Aorta (tissue), 5 donors: Measurements from ENCODE around the gene GALNT9. TPM values are rescaled to one million over a fixed set of nuclear protein-coding genes. Genes with fewer than 3 reads are reported as not detected.

Experiments used
- ATAC-seq: fragments of 200-7000 bp; cut with Tn5 transposase; one replicate; pipeline ENCODE4 v1.9.1; 2022; ENCODE audit warnings: moderate library complexity; ENCODE audit not compliant: low FRiP score
- DNase-seq, 2 donors: peaks; one replicate each; pipeline ENCODE4 v3.0.0-alpha.2; 2020
- H3K27ac ChIP-seq, 2 donors: one replicate each; pipeline ENCODE4 v1.5.1; 2013; ENCODE audit warnings: low read length in 2 of 2, mild to moderate bottlenecking in 2 of 2, moderate library complexity in 2 of 2, control low read depth in 1 of 2, inconsistent platforms in 1 of 2, low read depth in 1 of 2
- H3K27me3 ChIP-seq, 2 donors: one replicate each; pipeline ENCODE4 v1.6.1; 2013; ENCODE audit warnings: control low read depth in 1 of 2, low read length in 1 of 2, mild to moderate bottlenecking in 1 of 2, moderate library complexity in 1 of 2; ENCODE audit not compliant: insufficient read depth in 2 of 2, control insufficient read depth in 1 of 2
- H3K36me3 ChIP-seq, 2 donors: one replicate each; pipeline ENCODE4 v1.6.1; 2013; ENCODE audit warnings: control low read depth in 1 of 2, low read length in 1 of 2, mild to moderate bottlenecking in 1 of 2; ENCODE audit not compliant: insufficient read depth in 2 of 2, control insufficient read depth in 1 of 2
- H3K4me1 ChIP-seq, 2 donors: one replicate each; pipeline ENCODE4 v1.6.1; 2013; ENCODE audit warnings: low read length in 2 of 2, control low read depth in 1 of 2, mild to moderate bottlenecking in 1 of 2, moderate library complexity in 1 of 2; ENCODE audit not compliant: insufficient read depth in 2 of 2, control insufficient read depth in 1 of 2
- H3K4me3 ChIP-seq, 2 donors: one replicate each; pipeline ENCODE4 v1.5.1; 2013; ENCODE audit warnings: low read length in 2 of 2, control low read depth in 1 of 2, mild to moderate bottlenecking in 1 of 2
- H3K9me3 ChIP-seq: one replicate; pipeline ENCODE4 v1.6.1; 2013; ENCODE audit warnings: mild to moderate bottlenecking, low read length; ENCODE audit not compliant: control insufficient read depth
- WGBS, 2 donors: extraction: QIAGEN DNeasy Blood & Tissue Kit; methylation state at CpG; one replicate each; pipeline ENCODE4 v1.1.7; 2013; 5-methylcytosine and 5-hydroxymethylcytosine counted together
- intact Hi-C, 2 donors: fragments of 100-400 bp; cut with DNase I; formaldehyde crosslinking; loops; one replicate each; pipeline versions ENCODE4 v1.14.2 to v1.15.0; 2022
- polyA plus RNA-seq, 2 donors: library from polyadenylated mRNA; stranded (reverse); fragments of 200-250 nt; gene quantifications; one replicate each; pipeline ENCODE4 v1.2.3, GENCODE V29; 2013
- total RNA-seq, 2 donors: library from RNA; stranded (reverse); fragmentation: NEBNext Ultra II Directional; extraction: Animal tissue kit (Norgen Biotek cat#: 25700); gene quantifications; one replicate each; pipeline ENCODE4 v1.2.1, GENCODE V29; 2021
- donor health status: healthy with polysubstance abuse.
- donor health status: Bipolar disorder and iron deficiency.
- donor health status: DM: no; HTN: no; CAD: no.
- donor health status: DM: no; HTN: no; CAD: no.
- donor health status: DM: yes; HTN: yes; CAD: no.

Gene GALNT9
- total and polyA plus RNA-seq, 4 donors = 0.62 to 0.84 TPM; not detected in 2

DNA sequence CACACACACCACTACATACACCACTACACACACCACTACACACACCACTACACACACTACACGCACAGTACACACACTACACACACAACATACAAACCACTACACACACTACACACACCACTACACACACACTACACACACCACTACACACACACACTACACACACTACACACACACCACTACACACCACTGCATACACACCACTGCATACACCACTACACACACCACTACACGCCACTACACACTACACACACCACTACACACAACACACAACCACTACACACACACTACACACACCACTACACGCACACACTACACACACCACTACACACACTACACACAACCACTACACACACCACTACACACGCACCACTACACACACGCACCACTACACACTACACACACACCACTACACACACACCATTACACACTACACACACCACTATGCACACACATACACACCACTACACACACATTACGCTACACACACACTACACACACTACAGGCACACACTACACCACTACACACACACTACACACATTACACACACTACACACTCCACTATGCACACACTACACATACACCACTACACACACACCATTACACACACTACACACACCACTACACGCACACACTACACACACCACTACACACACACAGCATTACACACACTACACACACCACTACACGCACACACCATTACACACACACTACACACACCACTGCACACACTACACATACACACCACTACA lies 172.6 kb downstream of the GALNT9 start:
- no peaks in the 10 kb centered on the region for H3K27me3 ChIP-seq
- H3K4me1 ChIP-seq = no peaks in the 10 kb centered on the region
- H3K36me3 ChIP-seq = peaks cover 0 to 2% of the 10 kb centered on the region in 2 donors
- no peak overlapping the region for H3K4me3 ChIP-seq
- ATAC-seq (no peak), DNase-seq (no peak)
- H3K27ac ChIP-seq = no peak overlapping the region
- WGBS, 2 donors = 86 to 88% methylated on average over 8 of the region's 8 CpGs
- intact Hi-C loops = loop anchor here in 1 of 2 donors (5.0 kb wide), 1 partner anchor 456 kb away; the partner anchor contains the start of gene LRCOL1
- H3K9me3 ChIP-seq = no peaks in the 10 kb centered on the region

DNA sequence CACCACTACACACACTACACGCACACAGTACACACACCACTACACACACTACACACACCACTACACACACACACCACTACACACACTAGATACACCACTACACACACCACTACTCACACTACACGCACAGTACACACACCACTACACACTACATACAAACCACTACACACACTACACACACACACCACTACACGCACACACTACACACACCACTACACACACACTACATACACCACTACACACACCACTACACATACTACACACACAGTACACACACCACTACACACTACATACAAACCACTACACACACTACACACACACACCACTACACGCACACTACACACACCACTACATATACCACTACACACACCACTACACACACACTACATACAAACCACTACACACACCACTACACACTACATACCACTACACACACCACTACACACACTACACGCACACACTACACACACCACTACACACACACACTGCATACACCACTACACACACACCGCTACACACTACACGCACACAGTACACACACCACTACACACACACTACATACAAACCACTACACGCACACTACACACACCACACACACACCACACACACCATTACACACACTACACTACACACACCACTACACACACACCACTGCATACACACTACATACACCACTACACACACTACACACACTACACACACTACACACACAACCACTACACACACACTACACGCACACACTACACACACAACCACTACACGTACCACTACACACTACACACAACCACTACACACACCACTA lies 173.4 kb downstream of the GALNT9 start:
- Histone ChIP-seq H3K4me3 (no peak overlapping the region), H3K9me3 (no peaks in the 10 kb centered on the region), H3K4me1 (no peaks in the 10 kb centered on the region), H3K27ac (no peak overlapping the region), H3K36me3 (peaks cover 0 to 2% of the 10 kb centered on the region in 2 donors), H3K27me3 (no peaks in the 10 kb centered on the region)
- ATAC-seq (no peak), DNase-seq (no peak)
- intact Hi-C loops = loop anchor here (2.0 to 5.0 kb wide), 2 partner anchors 456 to 459 kb away; partner anchors contain the start of gene LRCOL1 (in 1 of the 2)
- WGBS, 2 donors = 95 to 96% methylated on average over 10 of the region's 10 CpGs

DNA sequence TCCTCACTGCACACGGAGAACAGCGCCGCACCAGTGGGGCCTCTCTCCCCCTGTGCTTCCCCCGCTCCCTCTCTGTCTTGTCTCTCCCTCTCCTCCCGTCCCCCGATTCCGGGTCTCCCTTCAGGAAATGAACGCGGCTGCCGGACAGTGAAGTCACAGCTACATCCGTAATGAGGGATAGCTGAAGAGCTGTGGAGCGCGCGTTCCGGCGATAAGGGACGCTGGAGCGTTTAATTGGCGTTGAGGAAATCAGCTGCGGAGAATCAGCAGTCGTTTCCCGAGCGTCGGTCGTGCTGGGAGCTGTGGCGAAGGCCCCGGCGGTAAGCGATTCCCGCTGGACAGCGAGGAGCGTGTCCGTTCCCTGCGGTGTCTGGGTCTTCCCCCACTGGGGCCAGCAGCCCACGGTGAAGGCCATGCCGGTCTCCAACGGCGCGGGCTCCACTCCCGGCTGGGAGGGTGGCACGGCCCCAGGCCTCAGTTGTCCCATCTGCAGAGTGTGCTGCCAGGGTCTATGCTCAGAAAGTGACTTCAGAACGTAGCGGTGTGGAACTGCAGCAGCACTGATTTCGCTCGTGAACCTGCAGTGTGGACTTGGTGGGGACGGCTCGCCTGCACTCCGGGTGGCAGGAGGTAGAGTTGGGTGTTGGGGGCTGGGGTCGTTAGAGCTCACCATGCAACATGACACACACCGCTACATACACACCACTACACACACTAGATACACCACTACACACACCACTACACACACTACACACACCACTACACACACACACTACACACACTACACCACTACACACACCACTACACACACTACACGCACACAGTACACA lies 174.2 kb downstream of the GALNT9 start:
- no peaks in the 10 kb centered on the region for H3K9me3 ChIP-seq
- ATAC-seq = no peak
- H3K36me3 ChIP-seq = peaks cover 0 to 2% of the 10 kb centered on the region in 2 donors
- H3K4me3 ChIP-seq = no peak overlapping the region
- H3K27ac ChIP-seq = no peak overlapping the region
- peak in 1 of 2 donors; percentile 40 for DNase-seq
- no peaks in the 10 kb centered on the region for H3K4me1 ChIP-seq
- no peaks in the 10 kb centered on the region for H3K27me3 ChIP-seq
- intact Hi-C loops = loop anchor here (2.0 to 5.0 kb wide), 2 partner anchors 457 to 460 kb away; partner anchors contain the start of gene LRCOL1 (in 1 of the 2)
- WGBS, 2 donors = 89 to 93% methylated on average over 51 of the region's 51 CpGs

DNA sequence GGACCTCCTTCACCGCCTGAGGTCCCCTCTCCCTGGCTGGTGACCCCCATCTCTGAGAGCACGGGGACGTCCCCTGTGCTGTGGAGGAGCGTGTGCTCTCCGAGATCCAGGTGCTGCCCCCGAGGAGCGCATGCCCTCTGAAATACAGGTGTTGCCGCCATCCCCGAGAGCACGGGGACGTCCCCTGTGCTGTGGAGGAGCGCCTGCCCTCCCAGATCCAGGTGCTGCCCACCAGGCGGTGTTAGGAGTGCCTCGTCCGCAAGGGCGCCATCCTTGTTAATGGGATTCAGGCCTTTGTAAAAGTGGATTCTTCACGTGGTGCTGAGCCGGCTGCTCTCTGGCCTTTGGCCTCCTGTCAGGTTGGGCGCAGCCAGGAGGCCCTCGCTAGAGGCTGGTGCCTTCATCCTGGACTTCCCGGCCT lies 175.0 kb downstream of the GALNT9 start:
- Histone ChIP-seq H3K4me3 (no peak overlapping the region), H3K36me3 (peaks cover 0 to 2% of the 10 kb centered on the region in 2 donors), H3K9me3 (no peaks in the 10 kb centered on the region), H3K27me3 (no peaks in the 10 kb centered on the region), H3K27ac (no peak overlapping the region), H3K4me1 (no peaks in the 10 kb centered on the region)
- ATAC-seq (no peak), DNase-seq (peak in 1 of 2 donors; percentile 43)
- intact Hi-C loops = loop anchor here in 1 of 2 donors (2.0 kb wide), 1 partner anchor 460 kb away; no protein-coding TSS in a partner anchor
- 71 to 73% methylated on average over 21 of the region's 21 CpGs for WGBS, 2 donors

DNA sequence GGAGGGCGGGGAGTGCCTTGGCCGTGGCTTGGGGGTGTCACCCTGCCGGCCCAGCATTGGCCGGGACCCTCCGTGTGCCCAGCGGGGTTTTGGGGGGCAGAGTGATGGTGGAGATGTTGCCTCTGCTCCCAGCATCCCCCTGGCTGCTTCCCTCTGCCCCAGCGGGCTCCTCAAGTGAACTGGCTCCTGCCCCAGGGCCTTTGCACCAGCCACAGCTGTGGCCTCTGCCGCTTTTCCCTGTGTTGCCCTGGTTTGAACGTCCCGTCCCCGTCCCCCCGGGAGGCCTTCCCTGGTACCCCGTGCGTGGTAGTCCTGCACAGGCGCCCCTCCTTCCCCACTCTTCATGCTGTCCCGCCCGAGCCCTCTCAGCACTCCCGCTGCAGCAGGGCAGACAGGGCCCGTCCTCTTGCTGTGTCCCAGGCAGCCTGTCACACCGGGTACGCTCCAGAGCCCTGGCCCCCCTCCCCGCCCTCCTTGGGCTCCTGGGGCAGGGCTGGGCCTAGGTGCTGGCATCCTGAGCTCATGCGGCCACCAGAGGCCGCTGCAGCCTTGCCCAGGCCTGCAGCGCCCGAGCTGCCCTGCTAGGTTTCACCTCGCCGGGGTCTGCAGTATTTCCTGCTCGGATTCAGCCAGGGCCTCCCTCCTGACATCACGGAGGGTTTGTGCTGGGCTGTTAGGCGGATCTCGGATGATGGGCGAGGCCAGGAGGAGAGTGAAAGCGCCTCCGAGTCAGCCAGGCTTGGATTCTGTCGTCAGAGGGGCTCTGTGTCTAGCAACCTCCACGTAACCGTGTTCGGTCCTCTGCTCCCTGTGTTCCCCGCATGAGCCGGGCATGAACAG lies 175.7 kb downstream of the GALNT9 start:
- Histone ChIP-seq H3K9me3 (no peaks in the 10 kb centered on the region), H3K4me1 (no peaks in the 10 kb centered on the region), H3K27ac (no peak overlapping the region), H3K27me3 (no peaks in the 10 kb centered on the region), H3K4me3 (no peak overlapping the region), H3K36me3 (peaks cover 0 to 2% of the 10 kb centered on the region in 2 donors)
- WGBS, 2 donors = 33 to 35% methylated on average over 41 of the region's 41 CpGs
- ATAC-seq (peak; percentile 91), DNase-seq (peak; percentile 69 to 88)
- intact Hi-C loops = loop anchor here in 1 of 2 donors (2.0 kb wide), 1 partner anchor 461 kb away; no protein-coding TSS in a partner anchor

DNA sequence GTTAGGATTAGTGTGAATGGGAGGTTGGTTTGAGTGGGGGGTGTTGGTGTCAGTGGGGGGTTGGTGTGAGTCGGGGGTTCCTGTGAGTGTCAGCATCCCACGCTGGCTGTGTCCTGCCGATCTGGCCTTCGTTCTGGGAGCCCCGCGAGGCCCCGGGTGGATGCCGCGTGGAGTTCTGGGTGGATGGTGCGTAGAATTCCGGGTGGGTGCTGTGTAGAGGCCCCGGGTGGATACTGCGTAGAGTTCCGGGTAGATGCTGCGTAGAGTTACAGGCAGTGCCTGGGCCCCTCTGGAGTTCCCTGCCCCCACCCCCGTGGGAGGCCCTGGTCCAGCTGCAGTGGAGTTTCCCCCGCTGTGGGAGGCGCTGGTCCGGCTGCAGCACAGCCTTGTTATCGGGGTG lies 176.4 kb downstream of the GALNT9 start:
- Histone ChIP-seq H3K27me3 (no peaks in the 10 kb centered on the region), H3K9me3 (no peaks in the 10 kb centered on the region), H3K4me3 (no peak overlapping the region), H3K36me3 (peaks cover 0 to 2% of the 10 kb centered on the region in 2 donors), H3K27ac (no peak overlapping the region), H3K4me1 (no peaks in the 10 kb centered on the region)
- 89 to 91% methylated on average over 16 to 20 of the region's 20 CpGs for WGBS, 2 donors
- DNase-seq (peak; percentile 46 to 74), ATAC-seq (no peak)
- intact Hi-C loops = no loop called here

DNA sequence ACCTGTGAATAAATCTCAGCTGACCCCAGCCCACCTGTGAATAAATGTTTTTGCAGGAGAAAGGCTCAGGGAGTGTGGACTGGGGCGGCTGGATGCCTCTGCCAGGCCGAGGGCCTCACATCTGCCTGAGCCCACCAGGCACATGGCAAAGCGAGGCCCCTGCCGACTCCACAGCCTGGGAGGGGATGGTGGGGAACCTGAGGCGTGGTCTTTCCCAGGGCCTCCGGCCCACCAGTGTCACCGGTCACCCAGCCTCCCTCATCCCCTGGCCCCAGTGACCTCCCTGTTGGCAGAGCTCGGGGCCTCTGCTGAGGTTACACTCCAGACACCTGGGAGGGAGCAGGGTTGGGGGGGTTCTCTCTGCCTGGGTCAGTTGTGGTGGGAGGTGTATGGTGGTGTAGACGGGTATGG lies 177.0 kb downstream of the GALNT9 start:
- Histone ChIP-seq H3K4me3 (no peak overlapping the region), H3K27ac (no peak overlapping the region), H3K27me3 (no peaks in the 10 kb centered on the region), H3K9me3 (no peaks in the 10 kb centered on the region), H3K4me1 (no peaks in the 10 kb centered on the region), H3K36me3 (no peaks in the 10 kb centered on the region)
- ATAC-seq (no peak), DNase-seq (peak in 1 of 2 donors; percentile 35)
- 88 to 90% methylated on average over 9 of the region's 9 CpGs for WGBS, 2 donors
- intact Hi-C loops = no loop called here
